ENCODE measurements around the gene PDGFD. TPM values are rescaled to one million over a fixed set of nuclear protein-coding genes. Genes with fewer than 3 reads are reported as not detected.

PDGFD gene
- total RNA-seq, 4 donors from 2014 or later, result 26.0 to 72.4 (median 29.6) TPM

GRCh38 chr11:104060820-104061219 is 103.1 kb downstream of the PDGFD start:
- H3K27me3 ChIP-seq, result no peaks in the 10 kb centered on the region
- TF ChIP-seq EP300 (IDR thresholded peaks at IDR 0.05) (no peak), POLR2A (IDR thresholded peaks at IDR 0.05) (no peak)
- TF ChIP-seq, protein P1, sequence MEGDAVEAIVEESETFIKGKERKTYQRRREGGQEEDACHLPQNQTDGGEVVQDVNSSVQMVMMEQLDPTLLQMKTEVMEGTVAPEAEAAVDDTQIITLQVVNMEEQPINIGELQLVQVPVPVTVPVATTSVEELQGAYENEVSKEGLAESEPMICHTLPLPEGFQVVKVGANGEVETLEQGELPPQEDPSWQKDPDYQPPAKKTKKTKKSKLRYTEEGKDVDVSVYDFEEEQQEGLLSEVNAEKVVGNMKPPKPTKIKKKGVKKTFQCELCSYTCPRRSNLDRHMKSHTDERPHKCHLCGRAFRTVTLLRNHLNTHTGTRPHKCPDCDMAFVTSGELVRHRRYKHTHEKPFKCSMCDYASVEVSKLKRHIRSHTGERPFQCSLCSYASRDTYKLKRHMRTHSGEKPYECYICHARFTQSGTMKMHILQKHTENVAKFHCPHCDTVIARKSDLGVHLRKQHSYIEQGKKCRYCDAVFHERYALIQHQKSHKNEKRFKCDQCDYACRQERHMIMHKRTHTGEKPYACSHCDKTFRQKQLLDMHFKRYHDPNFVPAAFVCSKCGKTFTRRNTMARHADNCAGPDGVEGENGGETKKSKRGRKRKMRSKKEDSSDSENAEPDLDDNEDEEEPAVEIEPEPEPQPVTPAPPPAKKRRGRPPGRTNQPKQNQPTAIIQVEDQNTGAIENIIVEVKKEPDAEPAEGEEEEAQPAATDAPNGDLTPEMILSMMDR (IDR thresholded peaks at IDR 0.05), result no peak
- no peaks in the 10 kb centered on the region for H3K4me1 ChIP-seq
- H3K36me3 ChIP-seq, result no peaks in the 10 kb centered on the region
- no peak overlapping the region for H3K4me3 ChIP-seq
- no peak overlapping the region for H3K27ac ChIP-seq
- WGBS, 2 donors, result 84 to 90% methylated on average over 1 of the region's 1 CpG
- H3K9me3 ChIP-seq, result no peaks in the 10 kb centered on the region
- no peak for DNase-seq (ENCODE audit: low spot score in 2 of 2)

DNA sequence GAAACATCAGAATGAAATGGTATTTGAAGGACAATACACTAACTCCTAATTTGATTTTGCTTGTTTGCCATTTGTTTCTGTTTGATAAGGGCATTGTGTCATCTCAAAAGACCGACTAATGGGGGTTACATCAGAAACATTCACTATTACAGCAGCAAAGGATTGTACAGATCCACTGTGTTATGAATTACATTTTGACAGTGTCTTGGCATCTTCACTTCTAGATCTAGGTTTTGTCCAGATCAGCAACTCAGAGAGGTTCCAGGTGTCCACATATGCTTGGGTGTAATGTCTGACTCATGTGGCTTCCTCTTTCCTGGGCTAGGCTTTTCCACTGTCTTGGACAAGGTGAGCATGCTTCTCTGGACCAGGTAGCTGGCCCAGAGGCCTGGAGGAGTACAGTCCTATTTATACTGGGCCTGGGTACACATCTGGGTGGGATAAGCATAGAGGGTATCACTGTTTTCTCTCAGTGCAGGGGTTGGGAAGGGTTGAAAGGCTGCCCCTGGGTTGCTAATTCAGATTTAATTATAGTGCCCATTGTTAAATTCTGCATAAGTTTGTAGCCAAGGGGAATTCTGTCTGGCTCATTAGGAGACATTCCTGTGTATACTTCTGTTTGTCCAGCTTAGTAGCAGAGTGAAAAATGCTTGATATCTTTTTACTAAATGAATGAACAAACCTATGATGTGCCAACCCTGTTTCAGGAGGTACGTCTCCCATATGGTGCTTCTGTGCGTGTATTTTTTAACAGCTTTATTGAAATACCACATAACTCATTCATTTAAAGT is 103.7 kb downstream of the PDGFD start:
- Histone ChIP-seq H3K36me3 (no peaks in the 10 kb centered on the region), H3K4me3 (no peak overlapping the region), H3K9me3 (no peaks in the 10 kb centered on the region), H3K27me3 (no peaks in the 10 kb centered on the region), H3K4me1 (no peaks in the 10 kb centered on the region), H3K27ac (no peak overlapping the region)
- 88 to 93% methylated on average over 3 of the region's 3 CpGs for WGBS, 2 donors
- no peak for DNase-seq (ENCODE audit: low spot score in 2 of 2)
- no peak for TF ChIP-seq EP300 (IDR thresholded peaks at IDR 0.05)
- TF ChIP-seq, protein P1 (IDR thresholded peaks at IDR 0.05), result no peak
- TF ChIP-seq POLR2A (IDR thresholded peaks at IDR 0.05), result no peak

- no peaks in the 10 kb centered on the region for H3K27me3 ChIP-seq
- TF ChIP-seq, protein P1 (IDR thresholded peaks at IDR 0.05), result no peak
- no peak for TF ChIP-seq EP300 (IDR thresholded peaks at IDR 0.05)
- no peak for TF ChIP-seq POLR2A (IDR thresholded peaks at IDR 0.05)
- no peak overlapping the region for H3K4me3 ChIP-seq
- WGBS, 2 donors, result 94 to 95% methylated on average over 4 of the region's 4 CpGs
- H3K9me3 ChIP-seq, result no peaks in the 10 kb centered on the region
- H3K27ac ChIP-seq, result no peak overlapping the region
- no peaks in the 10 kb centered on the region for H3K4me1 ChIP-seq
- H3K36me3 ChIP-seq, result no peaks in the 10 kb centered on the region
- DNase-seq (ENCODE audit: low spot score in 2 of 2), result no peak
These were observed 105.3 kb downstream of the PDGFD start for GRCh38 chr11:104058680-104059079.

GRCh38 chr11:104057908-104058307 is 106.0 kb downstream of the PDGFD start:
- no peak overlapping the region for H3K4me3 ChIP-seq
- WGBS, 2 donors, result 95 to 96% methylated on average over 5 of the region's 5 CpGs
- H3K27me3 ChIP-seq, result no peaks in the 10 kb centered on the region
- no peaks in the 10 kb centered on the region for H3K36me3 ChIP-seq
- DNase-seq (ENCODE audit: low spot score in 2 of 2), result no peak
- no peaks in the 10 kb centered on the region for H3K4me1 ChIP-seq
- TF ChIP-seq POLR2A (IDR thresholded peaks at IDR 0.05) (no peak), EP300 (IDR thresholded peaks at IDR 0.05) (no peak)
- TF ChIP-seq, protein P1 (IDR thresholded peaks at IDR 0.05), result no peak
- H3K9me3 ChIP-seq, result no peaks in the 10 kb centered on the region
- H3K27ac ChIP-seq, result no peak overlapping the region

DNA sequence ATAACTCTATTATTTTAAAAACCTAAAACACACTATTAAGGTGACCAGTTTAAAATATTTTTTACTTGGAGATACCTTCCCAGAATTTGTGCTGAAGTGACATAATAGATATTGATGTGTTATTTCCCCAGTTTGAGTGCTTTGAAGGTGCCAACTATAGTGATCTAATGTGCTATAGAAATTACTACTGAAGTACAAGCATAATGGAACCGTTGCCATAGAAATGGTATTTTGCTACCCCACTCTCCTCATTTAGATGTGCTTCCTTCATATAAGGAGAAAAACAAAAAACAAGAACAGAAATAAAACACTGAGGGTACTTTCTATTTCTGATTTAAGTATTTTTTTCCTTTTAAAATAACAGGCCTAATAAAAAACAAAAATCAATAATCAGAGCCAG is 108.4 kb downstream of the PDGFD start:
- H3K36me3 ChIP-seq, result no peaks in the 10 kb centered on the region
- no peak for TF ChIP-seq EP300 (IDR thresholded peaks at IDR 0.05)
- TF ChIP-seq, protein P1 (IDR thresholded peaks at IDR 0.05), result no peak
- H3K4me1 ChIP-seq, result no peaks in the 10 kb centered on the region
- no peaks in the 10 kb centered on the region for H3K27me3 ChIP-seq
- no peak overlapping the region for H3K4me3 ChIP-seq
- DNase-seq (ENCODE audit: low spot score in 2 of 2), result no peak
- H3K9me3 ChIP-seq, result no peaks in the 10 kb centered on the region
- H3K27ac ChIP-seq, result no peak overlapping the region
- 90 to 93% methylated on average over 1 of the region's 1 CpG for WGBS, 2 donors

All from tibial nerve (tissue), 4 donors.